Cardiac muscle cell (in vitro differentiated cells and primary cell): ENCODE results near the gene BCAS3. TPM values are rescaled to one million over a fixed set of nuclear protein-coding genes. Genes with fewer than 3 reads are reported as not detected.

Source experiments
- DNase-seq, 2 donors: peaks; one replicate each; pipeline versions ENCODE4 v3.0.0 to v3.0.0-alpha.2; 2010 to 2017; ENCODE audit warnings: low read depth in 1 of 2, low spot score in 1 of 2
- H3K27ac ChIP-seq: fragments of 200-600 bp; sonication (generic); 2 replicates; pipeline ENCODE4 v1.5.1; 2016
- H3K27me3 ChIP-seq: fragments of 200-600 bp; sonication (generic); 2 replicates; pipeline ENCODE4 v1.6.0; 2016; ENCODE audit warnings: control low read depth
- H3K36me3 ChIP-seq: fragments of 200-600 bp; sonication (generic); 2 replicates; pipeline ENCODE4 v1.5.1; 2016; ENCODE audit warnings: control low read depth
- H3K4me1 ChIP-seq: fragments of 200-600 bp; sonication (generic); 2 replicates; pipeline ENCODE4 v1.8.1; 2017; ENCODE audit warnings: low read depth, mild to moderate bottlenecking, mixed run types
- H3K4me3 ChIP-seq: fragments of 200-600 bp; sonication (generic); 2 replicates; pipeline ENCODE4 v1.5.1; 2016; ENCODE audit warnings: mild to moderate bottlenecking
- H3K9me3 ChIP-seq: fragments of 200-600 bp; sonication (generic); 2 replicates; pipeline ENCODE4 v1.5.1; 2017; ENCODE audit warnings: low read depth, mild to moderate bottlenecking, control low read depth
- polyA plus RNA-seq: library from polyadenylated mRNA; unstranded; fragments of >200 nt; fragmentation: Nextera tagmentation; extraction: Ambion mirVana; gene quantifications from 2 replicates; pipeline ENCODE4 v1.2.1, GENCODE V29; 2016
- total RNA-seq: library from RNA; depleted of rRNA; stranded (reverse); fragments of >200 nt; gene quantifications from 2 replicates; pipeline ENCODE4 v1.2.3, GENCODE V29; 2016
- TF ChIP-seq, protein P1 (sequence below): IDR thresholded peaks from 2 replicates; pipeline ENCODE4 v1.5.1; 2012; ENCODE audit warnings: low read depth, mild to moderate bottlenecking, low read length

BCAS3 gene
- total and polyA plus RNA-seq, 2 experiments from 2014 or later: 36.5 to 39.6 TPM

DNA sequence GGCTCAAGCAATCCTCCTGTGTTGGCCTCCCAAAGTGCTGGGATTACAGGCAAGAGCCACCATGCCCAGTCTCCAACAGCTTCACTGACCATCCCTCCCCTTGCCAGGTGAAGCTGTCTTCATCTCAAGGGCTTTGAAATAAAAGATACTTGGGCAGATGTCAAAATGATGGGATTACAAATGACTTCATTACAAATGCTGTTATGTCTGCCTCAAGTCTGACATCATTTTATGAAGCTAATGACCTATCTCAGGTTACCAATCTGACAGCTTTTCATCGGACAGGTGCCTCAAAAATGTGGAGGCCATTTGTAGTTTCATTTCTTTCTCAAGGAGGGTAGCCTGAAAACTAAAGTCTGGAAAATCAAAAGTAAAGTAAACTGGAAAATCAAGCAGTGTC is 398.3 kb downstream of the BCAS3 start:
- Histone ChIP-seq H3K4me3 (no peak overlapping the region), H3K9me3 (no peaks in the 10 kb centered on the region), H3K4me1 (no peaks in the 10 kb centered on the region), H3K27me3 (no peaks in the 10 kb centered on the region), H3K27ac (no peak overlapping the region), H3K36me3 (no peaks in the 10 kb centered on the region)
- DNase-seq: no peak
- TF ChIP-seq, protein P1, sequence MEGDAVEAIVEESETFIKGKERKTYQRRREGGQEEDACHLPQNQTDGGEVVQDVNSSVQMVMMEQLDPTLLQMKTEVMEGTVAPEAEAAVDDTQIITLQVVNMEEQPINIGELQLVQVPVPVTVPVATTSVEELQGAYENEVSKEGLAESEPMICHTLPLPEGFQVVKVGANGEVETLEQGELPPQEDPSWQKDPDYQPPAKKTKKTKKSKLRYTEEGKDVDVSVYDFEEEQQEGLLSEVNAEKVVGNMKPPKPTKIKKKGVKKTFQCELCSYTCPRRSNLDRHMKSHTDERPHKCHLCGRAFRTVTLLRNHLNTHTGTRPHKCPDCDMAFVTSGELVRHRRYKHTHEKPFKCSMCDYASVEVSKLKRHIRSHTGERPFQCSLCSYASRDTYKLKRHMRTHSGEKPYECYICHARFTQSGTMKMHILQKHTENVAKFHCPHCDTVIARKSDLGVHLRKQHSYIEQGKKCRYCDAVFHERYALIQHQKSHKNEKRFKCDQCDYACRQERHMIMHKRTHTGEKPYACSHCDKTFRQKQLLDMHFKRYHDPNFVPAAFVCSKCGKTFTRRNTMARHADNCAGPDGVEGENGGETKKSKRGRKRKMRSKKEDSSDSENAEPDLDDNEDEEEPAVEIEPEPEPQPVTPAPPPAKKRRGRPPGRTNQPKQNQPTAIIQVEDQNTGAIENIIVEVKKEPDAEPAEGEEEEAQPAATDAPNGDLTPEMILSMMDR: no peak

DNA sequence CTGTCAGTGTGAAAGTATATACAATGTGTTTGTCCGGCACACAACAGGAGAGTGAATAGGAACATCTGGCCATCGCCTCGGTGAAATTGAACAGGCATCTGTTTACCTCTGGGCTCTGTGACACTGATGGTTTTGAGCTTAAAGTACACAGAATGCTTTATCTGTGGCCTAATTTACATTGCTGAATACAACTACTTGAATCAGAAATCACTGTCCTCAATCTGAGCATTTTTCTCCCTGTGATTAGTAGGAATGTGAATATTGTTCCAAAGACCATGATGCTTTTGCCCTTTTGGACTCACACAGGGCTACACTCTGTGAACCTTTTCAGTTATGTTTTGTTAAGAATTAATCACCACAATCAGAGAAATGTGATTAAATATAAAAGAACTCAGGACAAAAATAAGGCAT is 399.0 kb downstream of the BCAS3 start:
- Histone ChIP-seq H3K27ac (no peak overlapping the region), H3K27me3 (no peaks in the 10 kb centered on the region), H3K9me3 (no peaks in the 10 kb centered on the region), H3K4me1 (no peaks in the 10 kb centered on the region), H3K36me3 (no peaks in the 10 kb centered on the region), H3K4me3 (no peak overlapping the region)
- TF ChIP-seq, protein P1: no peak
- no peak for DNase-seq

DNA sequence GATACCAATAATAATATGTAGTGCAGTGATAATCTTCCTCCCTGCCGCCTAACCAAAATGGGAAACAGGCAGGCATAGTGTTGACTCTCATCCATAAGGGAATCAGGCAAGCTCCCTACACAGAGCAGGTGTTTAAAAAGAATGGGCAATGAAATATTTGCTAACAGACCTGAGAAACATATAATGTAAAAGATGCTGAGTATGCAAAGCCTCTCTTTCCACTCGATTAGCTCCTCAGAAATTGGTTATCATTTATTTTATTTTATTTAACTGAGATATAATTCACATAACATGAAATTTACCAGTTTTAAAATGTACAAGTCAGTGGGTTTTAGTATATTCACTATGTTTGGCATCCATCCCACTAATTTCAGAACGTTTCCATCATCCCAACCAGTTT is 404.3 kb downstream of the BCAS3 start:
- Histone ChIP-seq H3K4me3 (no peak overlapping the region), H3K27me3 (no peaks in the 10 kb centered on the region), H3K27ac (no peak overlapping the region), H3K4me1 (no peaks in the 10 kb centered on the region), H3K36me3 (no peaks in the 10 kb centered on the region), H3K9me3 (no peaks in the 10 kb centered on the region)
- no peak for DNase-seq
- TF ChIP-seq, protein P1: no peak

DNA sequence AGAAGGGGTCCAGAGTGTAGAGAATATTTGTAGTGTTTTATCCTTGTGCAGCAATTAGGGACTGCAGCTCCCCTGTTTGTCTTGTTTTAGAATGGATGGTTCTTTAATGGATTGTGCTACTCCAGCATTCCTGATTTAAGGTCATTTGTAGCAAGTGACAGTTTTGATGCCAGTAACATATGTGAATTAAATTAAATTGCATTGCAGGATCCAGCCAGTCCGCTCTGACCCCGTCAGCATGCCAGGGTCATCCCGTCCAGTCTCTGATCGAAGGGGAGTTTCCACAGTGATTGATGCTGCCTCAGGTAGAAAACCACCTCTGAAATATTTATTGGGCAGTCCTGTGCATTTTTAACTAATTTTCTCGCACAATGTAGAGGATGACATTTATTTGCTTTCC is 406.6 kb downstream of the BCAS3 start:
- TF ChIP-seq, protein P1: no peak
- Histone ChIP-seq H3K27me3 (no peaks in the 10 kb centered on the region), H3K36me3 (no peaks in the 10 kb centered on the region), H3K9me3 (no peaks in the 10 kb centered on the region), H3K4me3 (no peak overlapping the region), H3K4me1 (no peaks in the 10 kb centered on the region), H3K27ac (no peak overlapping the region)
- DNase-seq: no peak

DNA sequence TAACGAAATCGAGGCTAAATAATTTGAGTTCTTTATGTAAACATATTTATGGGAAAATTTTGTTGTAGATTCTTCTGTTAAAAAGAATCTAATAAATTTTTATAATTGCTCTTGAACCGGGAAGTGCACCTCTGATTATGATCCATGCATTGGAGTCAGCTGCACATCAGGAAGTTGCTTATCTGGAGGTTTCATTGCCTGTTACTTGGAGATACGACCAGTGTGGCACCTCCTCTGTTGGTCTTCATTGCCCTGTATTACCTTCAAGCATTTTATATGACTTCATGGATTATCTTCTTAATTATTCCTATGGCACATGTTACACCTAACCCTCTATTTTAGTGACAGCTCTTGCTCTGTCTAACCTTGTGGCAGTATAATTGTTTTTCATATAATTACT is 409.4 kb downstream of the BCAS3 start:
- TF ChIP-seq, protein P1: no peak
- H3K27me3 ChIP-seq: no peaks in the 10 kb centered on the region
- H3K9me3 ChIP-seq: no peaks in the 10 kb centered on the region
- H3K4me1 ChIP-seq: no peaks in the 10 kb centered on the region
- no peak overlapping the region for H3K4me3 ChIP-seq
- DNase-seq: no peak
- no peaks in the 10 kb centered on the region for H3K36me3 ChIP-seq
- no peak overlapping the region for H3K27ac ChIP-seq

DNA sequence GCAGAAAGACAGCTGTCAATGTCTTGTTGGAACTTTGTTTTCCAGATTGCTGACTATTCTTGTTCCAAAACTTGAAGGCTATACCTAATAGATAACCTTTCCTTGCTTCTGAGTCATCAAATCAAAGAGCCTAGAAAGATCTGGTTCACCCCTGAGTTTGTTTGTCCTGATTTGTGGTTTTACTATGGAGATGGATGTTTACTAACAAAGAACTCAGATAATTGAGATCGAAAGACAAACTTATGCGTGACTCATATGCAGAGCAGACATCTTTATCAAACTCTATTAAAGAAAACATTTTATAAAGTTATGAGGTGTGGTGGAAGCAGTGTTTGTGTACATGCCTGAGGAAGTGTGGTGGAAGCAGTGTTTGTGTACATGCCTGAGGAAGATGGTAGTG is 410.9 kb downstream of the BCAS3 start:
- DNase-seq: no peak
- no peak overlapping the region for H3K27ac ChIP-seq
- no peak overlapping the region for H3K4me3 ChIP-seq
- no peaks in the 10 kb centered on the region for H3K4me1 ChIP-seq
- H3K27me3 ChIP-seq: no peaks in the 10 kb centered on the region
- H3K9me3 ChIP-seq: no peaks in the 10 kb centered on the region
- no peaks in the 10 kb centered on the region for H3K36me3 ChIP-seq
- TF ChIP-seq, protein P1: no peak
